Heart right ventricle (tissue), 16 donors: Measurements from ENCODE around the gene STRN. TPM values are rescaled to one million over a fixed set of nuclear protein-coding genes. Genes with fewer than 3 reads are reported as not detected.

Source experiments
- ATAC-seq, 8 donors: fragments of 200-7000 bp; cut with Tn5 transposase; one replicate each; pipeline ENCODE4 v1.9.1; 2020; ENCODE audit warnings: mild to moderate bottlenecking in 8 of 8, moderate library complexity in 8 of 8, moderate number of reproducible peaks in 1 of 8
- DNase-seq, 2 donors: peaks; one replicate each; pipeline ENCODE4 v3.0.0-alpha.2; 2020
- H3K27ac ChIP-seq, 10 donors: fragments of 200-600 bp; sonication (generic) in 2 of 10; one replicate each; pipeline versions ENCODE4 v1.5.0 to v1.8.0; 2020 to 2022; ENCODE audit warnings: mild to moderate bottlenecking in 3 of 10
- H3K27me3 ChIP-seq, 7 donors: fragments of 200-600 bp; one replicate each; pipeline ENCODE4 v1.8.0; 2021 to 2022; ENCODE audit warnings: mild to moderate bottlenecking in 2 of 7
- H3K36me3 ChIP-seq, 9 donors: fragments of 200-600 bp; sonication (generic) in 1 of 9; one replicate each; pipeline versions ENCODE4 v1.5.0 to v1.8.0; 2020 to 2022; ENCODE audit warnings: mild to moderate bottlenecking in 2 of 9
- H3K4me1 ChIP-seq, 9 donors: fragments of 200-600 bp; sonication (generic) in 1 of 9; one replicate each; pipeline versions ENCODE4 v1.5.0 to v1.8.0; 2020 to 2022; ENCODE audit warnings: mild to moderate bottlenecking in 4 of 9
- H3K4me3 ChIP-seq, 10 donors: fragments of 200-600 bp; sonication (generic) in 2 of 10; one replicate each; pipeline versions ENCODE4 v1.5.0 to v1.8.0; 2020 to 2022; ENCODE audit warnings: mild to moderate bottlenecking in 7 of 10, moderate library complexity in 2 of 10
- H3K9me3 ChIP-seq, 11 donors: fragments of 200-600 bp in 10 of 11; sonication (generic) in 2 of 11; one replicate each; pipeline versions ENCODE4 v1.5.0 to v1.8.0; 2013 to 2022; ENCODE audit warnings: mild to moderate bottlenecking in 2 of 11, control low read depth in 1 of 11, moderate library complexity in 1 of 11
- WGBS, 2 donors: extraction: QIAGEN DNeasy Blood & Tissue Kit; methylation state at CpG; one replicate each; pipeline ENCODE4 v1.1.7; 2013; ENCODE audit warnings: inconsistent platforms in 1 of 2; 5-methylcytosine and 5-hydroxymethylcytosine counted together
- intact Hi-C, 10 donors: fragments of 100-400 bp; cut with DNase I; formaldehyde crosslinking; loops; one replicate each; pipeline versions ENCODE4 v1.11.1 to v1.14.2; 2022
- polyA plus RNA-seq, 2 donors: library from polyadenylated mRNA; stranded (reverse); fragments of 200-250 nt; gene quantifications; one replicate each; pipeline ENCODE4 v1.2.3, GENCODE V29; 2013
- total RNA-seq, 10 donors: library from RNA; stranded (reverse); fragmentation: NEBNext Ultra II Directional in 3 of 10; extraction: Animal tissue kit (Norgen Biotek cat#: 25700) in 3 of 10; gene quantifications; one replicate each; pipeline versions ENCODE4 v1.2.1 to v1.2.4, GENCODE V29; 2021 to 2023
- TF ChIP-seq, protein P1 (sequence below), 9 donors: fragments of 200-600 bp; sonication (generic) in 2 of 9; IDR thresholded peaks; one replicate each; pipeline versions ENCODE4 v1.5.0 to v1.8.0; 2021 to 2022; ENCODE audit warnings: antibody characterized with exemption in 9 of 9, mild to moderate bottlenecking in 5 of 9, moderate library complexity in 1 of 9
- donor health status: Arrhythmogenic right ventricular cardiomyopathy.
- donor health status: ischemic (EF 13 %, LVEDD 7.1; RV severe dilation, severe dysfunction).
- donor health status: healthy with polysubstance abuse.
- donor health status: DM: no; HTN: yes; CAD: no.
- donor health status: DM: no; HTN: no; CAD: no.
- donor health status: ischemic (EF 25% LVEDD 6.9; RV normal size, moderate dysfunction).
- donor health status: ischemic (EF 25% LVEDD 5.7; RV mildly dilated, moderate dysfunction).
- donor health status: healthy.
- donor health status: DM: yes; HTN: yes; CAD: no.
- donor health status: Ischemic cardiomyopathy.
- donor health status: ischemic (EF 35%, LVEDD 5.7; RV mildly dilated, moderate dysfunction).
- donor health status: nonischemic (EF 11% LVEDD 7.7; RV severe dilation, severe dysfunction).
- donor health status: DM: yes; HTN: yes; CAD: no.
- donor health status: PGD.
- donor health status: ischemic (EF 29% LVEDD 5.4; RV normal size, mild dysfunction).
- donor health status: nonischemic (EF 23%, LVEDD 6.1; RV moderate dilation, normal function).

Gene STRN
- total and polyA plus RNA-seq, 12 donors = 8.6 to 102 (median 61.8) TPM

DNA sequence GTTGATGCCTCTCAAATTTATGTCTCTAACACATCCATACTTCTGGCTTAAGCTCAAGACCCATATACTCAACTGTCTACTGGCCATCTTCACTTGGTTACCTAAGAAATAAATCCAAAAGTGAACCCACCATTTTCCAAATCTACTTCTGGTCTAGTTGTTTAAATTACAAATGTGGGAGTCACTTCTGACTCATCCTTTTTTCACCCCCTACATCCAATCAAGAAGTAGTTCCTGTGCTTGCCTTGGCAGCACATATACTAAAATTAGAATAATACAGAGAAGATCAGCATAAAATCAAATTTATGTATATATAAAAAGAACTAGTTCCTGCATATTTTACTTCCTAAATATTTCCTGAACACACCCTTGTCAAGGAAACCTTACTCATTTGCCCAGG, 53.6 kb downstream of the STRN start:
- Histone ChIP-seq H3K36me3 (peaks cover 0 to 46% (median 8%) of the 10 kb centered on the region in 9 donors), H3K27ac (no peak overlapping the region), H3K4me3 (no peak overlapping the region), H3K27me3 (no peaks in the 10 kb centered on the region), H3K9me3 (no peaks in the 10 kb centered on the region), H3K4me1 (peaks cover 0 to 42% (median 8%) of the 10 kb centered on the region in 9 donors)
- TF ChIP-seq, protein P1, sequence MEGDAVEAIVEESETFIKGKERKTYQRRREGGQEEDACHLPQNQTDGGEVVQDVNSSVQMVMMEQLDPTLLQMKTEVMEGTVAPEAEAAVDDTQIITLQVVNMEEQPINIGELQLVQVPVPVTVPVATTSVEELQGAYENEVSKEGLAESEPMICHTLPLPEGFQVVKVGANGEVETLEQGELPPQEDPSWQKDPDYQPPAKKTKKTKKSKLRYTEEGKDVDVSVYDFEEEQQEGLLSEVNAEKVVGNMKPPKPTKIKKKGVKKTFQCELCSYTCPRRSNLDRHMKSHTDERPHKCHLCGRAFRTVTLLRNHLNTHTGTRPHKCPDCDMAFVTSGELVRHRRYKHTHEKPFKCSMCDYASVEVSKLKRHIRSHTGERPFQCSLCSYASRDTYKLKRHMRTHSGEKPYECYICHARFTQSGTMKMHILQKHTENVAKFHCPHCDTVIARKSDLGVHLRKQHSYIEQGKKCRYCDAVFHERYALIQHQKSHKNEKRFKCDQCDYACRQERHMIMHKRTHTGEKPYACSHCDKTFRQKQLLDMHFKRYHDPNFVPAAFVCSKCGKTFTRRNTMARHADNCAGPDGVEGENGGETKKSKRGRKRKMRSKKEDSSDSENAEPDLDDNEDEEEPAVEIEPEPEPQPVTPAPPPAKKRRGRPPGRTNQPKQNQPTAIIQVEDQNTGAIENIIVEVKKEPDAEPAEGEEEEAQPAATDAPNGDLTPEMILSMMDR (IDR thresholded peaks at IDR 0.05) = no peak
- no peak for ATAC-seq
- intact Hi-C loops = loop anchor here in 1 of 10 donors (10.0 kb wide), 1 partner anchor 52 kb away; the partner anchor contains the start of gene STRN
- no peak for DNase-seq

DNA sequence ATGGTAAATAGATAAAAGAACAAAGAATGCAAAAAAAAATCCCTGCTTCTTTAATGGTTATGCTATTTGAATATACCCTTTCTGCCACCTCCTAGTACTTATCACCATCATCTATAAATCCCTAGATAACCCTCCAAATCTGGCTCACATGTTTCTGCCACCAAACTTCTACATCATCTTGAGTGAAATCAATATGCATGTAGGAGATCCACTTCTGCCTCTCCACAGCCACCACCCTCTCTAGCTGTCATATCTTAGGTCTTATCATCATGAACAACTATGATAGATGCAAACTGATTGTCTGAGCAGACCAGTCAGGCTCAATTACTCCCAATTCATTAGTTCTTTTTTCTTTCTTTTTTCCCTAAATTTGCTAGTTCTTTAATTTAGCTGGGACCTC, 55.3 kb downstream of the STRN start:
- DNase-seq = no peak
- no peak overlapping the region for H3K27ac ChIP-seq
- H3K4me3 ChIP-seq = no peak overlapping the region
- H3K27me3 ChIP-seq = no peaks in the 10 kb centered on the region
- peaks cover 0 to 28% (median 0%) of the 10 kb centered on the region in 9 donors for H3K4me1 ChIP-seq
- TF ChIP-seq, protein P1 (IDR thresholded peaks at IDR 0.05) = no peak
- intact Hi-C loops = loop anchor here in 1 of 10 donors (10.0 kb wide), 1 partner anchor 54 kb away; the partner anchor contains the start of gene STRN
- H3K9me3 ChIP-seq = no peaks in the 10 kb centered on the region
- no peak for ATAC-seq
- H3K36me3 ChIP-seq = peaks cover 0 to 56% (median 8%) of the 10 kb centered on the region in 9 donors

DNA sequence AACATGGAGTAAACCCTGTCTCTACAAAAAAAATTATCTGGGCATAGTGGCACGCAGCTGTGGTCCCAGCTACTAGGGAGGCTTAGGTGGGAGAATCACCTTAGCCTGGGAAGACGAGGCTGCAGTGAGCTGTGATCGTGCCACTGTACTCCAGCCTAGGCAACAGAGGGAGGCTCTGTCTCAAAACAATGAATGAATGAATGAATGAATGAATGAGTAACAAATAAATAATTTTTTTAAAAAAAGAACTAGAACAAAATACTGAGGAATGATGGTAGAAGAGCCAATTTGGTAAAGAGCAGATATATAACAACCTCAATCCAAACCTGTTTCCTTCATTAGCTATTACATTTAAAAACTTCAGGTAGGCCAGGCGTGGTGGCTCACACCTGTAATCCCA, 60.1 kb downstream of the STRN start:
- no peak overlapping the region for H3K4me3 ChIP-seq
- H3K9me3 ChIP-seq = no peaks in the 10 kb centered on the region
- H3K4me1 ChIP-seq = peaks cover 0 to 14% (median 0%) of the 10 kb centered on the region in 9 donors
- WGBS, 2 donors = 98 to 99% methylated on average over 4 of the region's 4 CpGs
- DNase-seq = no peak
- H3K27ac ChIP-seq = no peak overlapping the region
- intact Hi-C loops = loop anchor here in 1 of 10 donors (10.0 kb wide), 1 partner anchor 99 kb away; no protein-coding TSS in a partner anchor
- TF ChIP-seq, protein P1 (IDR thresholded peaks at IDR 0.05) = no peak
- no peaks in the 10 kb centered on the region for H3K27me3 ChIP-seq
- H3K36me3 ChIP-seq = peaks cover 0 to 52% (median 5%) of the 10 kb centered on the region in 9 donors
- no peak for ATAC-seq

GRCh38 chr2:36904636-36905035, 61.7 kb downstream of the STRN start:
- DNase-seq (no peak), ATAC-seq (no peak)
- no peak overlapping the region for H3K4me3 ChIP-seq
- no peaks in the 10 kb centered on the region for H3K27me3 ChIP-seq
- no peak overlapping the region for H3K27ac ChIP-seq
- peaks cover 0 to 58% (median 10%) of the 10 kb centered on the region in 9 donors for H3K36me3 ChIP-seq
- intact Hi-C loops = loop anchor here in 1 of 10 donors (10.0 kb wide), 1 partner anchor 100 kb away; no protein-coding TSS in a partner anchor
- no peaks in the 10 kb centered on the region for H3K9me3 ChIP-seq
- H3K4me1 ChIP-seq = peaks cover 0 to 6% (median 0%) of the 10 kb centered on the region in 9 donors
- TF ChIP-seq, protein P1 (IDR thresholded peaks at IDR 0.05) = no peak
- WGBS, 2 donors = 91 to 92% methylated on average over 6 of the region's 6 CpGs
